Keratinocyte (primary cell): ENCODE measurements around the gene SCAF8. TPM values are rescaled to one million over a fixed set of nuclear protein-coding genes. Genes with fewer than 3 reads are reported as not detected.

ENCODE experiments used
- DNase-seq: peaks from one replicate; pipeline ENCODE4 v3.0.0-alpha.2; 2011; ENCODE audit warnings: low read depth, missing footprints, low spot score
- FAIRE-seq: peaks from 2 replicates; lab custom pipeline; 2011; peaks lifted over from hg19 to GRCh38; lab: Jason Lieb, UNC
- H2AFZ ChIP-seq: 2 replicates; pipeline ENCODE4 v1.6.0; 2012; ENCODE audit warnings: low read length, control low read depth, inconsistent platforms; ENCODE audit not compliant: control insufficient read depth
- H3K27ac ChIP-seq: 2 replicates; pipeline ENCODE4 v1.5.1; 2011; ENCODE audit warnings: low read length; ENCODE audit not compliant: control insufficient read depth, insufficient read depth
- H3K27me3 ChIP-seq: 3 replicates; pipeline ENCODE4 v1.6.0; 2011; ENCODE audit warnings: low read length; ENCODE audit not compliant: control insufficient read depth, insufficient read depth; ENCODE audit errors: extremely low read depth
- H3K36me3 ChIP-seq, 2 experiments: 2 replicates in 1 of 2; 3 replicates in 1 of 2; pipeline ENCODE4 v1.5.1; 2011; ENCODE audit warnings: low read length in 2 of 2, mild to moderate bottlenecking in 1 of 2; ENCODE audit not compliant: control insufficient read depth in 2 of 2, insufficient read depth in 2 of 2; ENCODE audit errors: extremely low read depth in 1 of 2
- H3K4me1 ChIP-seq: 3 replicates; pipeline ENCODE4 v1.5.1; 2011; ENCODE audit warnings: low read length; ENCODE audit not compliant: control insufficient read depth, insufficient read depth; ENCODE audit errors: extremely low read depth
- H3K4me2 ChIP-seq: 3 replicates; pipeline ENCODE4 v1.6.0; 2011; ENCODE audit warnings: low read depth, low read length; ENCODE audit not compliant: control insufficient read depth, insufficient read depth; ENCODE audit errors: extremely low read depth
- H3K4me3 ChIP-seq, 3 experiments: fragments of 200-600 bp in 1 of 3; sonication (generic) in 1 of 3; 2 replicates in 2 of 3; 3 replicates in 1 of 3; pipeline ENCODE4 v1.5.1; 2011 to 2016; ENCODE audit warnings: low read length in 3 of 3, mild to moderate bottlenecking in 3 of 3, control low read depth in 2 of 3, inconsistent platforms in 1 of 3, low read depth in 1 of 3, mixed read lengths in 1 of 3, mixed run types in 1 of 3, moderate library complexity in 1 of 3; ENCODE audit not compliant: control insufficient read depth in 2 of 3, insufficient read depth in 2 of 3; ENCODE audit errors: extremely low read depth in 1 of 3
- H3K79me2 ChIP-seq: 2 replicates; pipeline ENCODE4 v1.6.0; 2012; ENCODE audit warnings: low read length; ENCODE audit not compliant: control insufficient read depth, insufficient read depth
- H3K9ac ChIP-seq: 3 replicates; pipeline ENCODE4 v1.6.0; 2011; ENCODE audit warnings: low read length; ENCODE audit not compliant: control insufficient read depth, insufficient read depth; ENCODE audit errors: extremely low read depth
- H3K9me1 ChIP-seq: 3 replicates; pipeline ENCODE4 v1.6.0; 2011; ENCODE audit warnings: low read length; ENCODE audit not compliant: control insufficient read depth, insufficient read depth; ENCODE audit errors: extremely low read depth
- H3K9me3 ChIP-seq: 2 replicates; pipeline ENCODE4 v1.5.1; 2012; ENCODE audit warnings: low read depth, low read length; ENCODE audit not compliant: control insufficient read depth
- H4K20me1 ChIP-seq: 3 replicates; pipeline ENCODE4 v1.6.0; 2011; ENCODE audit warnings: low read length; ENCODE audit not compliant: control insufficient read depth, insufficient read depth; ENCODE audit errors: extremely low read depth
- EZH2 ChIP-seq: IDR thresholded peaks from one replicate; pipeline ENCODE4 v1.6.1; 2012; ENCODE audit warnings: inconsistent platforms, mild to moderate bottlenecking, low read length, moderate library complexity
- dilution Hi-C: fragments of 300-500 bp; cut with MboI; formaldehyde crosslinking; loops from one replicate; pipeline ENCODE4 v1.7.0; 2020; ENCODE audit warnings: low sequenced_read_pairs; ENCODE audit not compliant: extremely low pct_ligation_motif_present
- polyA plus RNA-seq, 5 experiments: library from polyadenylated mRNA; depleted of rRNA in 3 of 5; stranded (reverse) in 3 of 5; stranded (forward) in 1 of 5; unstranded in 1 of 5; fragments of >200 nt; gene quantifications; 1 replicate in 1 of 5; 2 replicates in 3 of 5; 3 replicates in 1 of 5; pipeline versions ENCODE4 v1.2.1 to v1.2.3, GENCODE V29; 2011 to 2012; ENCODE audit warnings: missing spikeins in 2 of 5, low read depth in 1 of 5, low replicate concordance in 1 of 5
- TF ChIP-seq, protein P1 (sequence below), 3 experiments: IDR thresholded peaks in 1 of 3; conservative IDR thresholded peaks in 1 of 3; optimal IDR thresholded peaks in 1 of 3; 2 replicates in 2 of 3; 3 replicates in 1 of 3; pipeline versions ENCODE3 to v1.5.1; 2011; ENCODE audit warnings: low read length in 3 of 3, mild to moderate bottlenecking in 3 of 3, moderate library complexity in 2 of 3, control low read depth in 1 of 3, inconsistent platforms in 1 of 3; ENCODE audit not compliant: insufficient read depth in 2 of 3; ENCODE audit errors: extremely low read depth in 1 of 3

Gene SCAF8
- polyA plus RNA-seq, 1 donor (not counting 4 experiments of a cell fraction or from before 2014, with no cell fraction given), result 19.1 TPM

GRCh38 chr6:154689493-154690255 lies 43.5 kb upstream of the SCAF8 start:
- TF ChIP-seq, protein P1, sequence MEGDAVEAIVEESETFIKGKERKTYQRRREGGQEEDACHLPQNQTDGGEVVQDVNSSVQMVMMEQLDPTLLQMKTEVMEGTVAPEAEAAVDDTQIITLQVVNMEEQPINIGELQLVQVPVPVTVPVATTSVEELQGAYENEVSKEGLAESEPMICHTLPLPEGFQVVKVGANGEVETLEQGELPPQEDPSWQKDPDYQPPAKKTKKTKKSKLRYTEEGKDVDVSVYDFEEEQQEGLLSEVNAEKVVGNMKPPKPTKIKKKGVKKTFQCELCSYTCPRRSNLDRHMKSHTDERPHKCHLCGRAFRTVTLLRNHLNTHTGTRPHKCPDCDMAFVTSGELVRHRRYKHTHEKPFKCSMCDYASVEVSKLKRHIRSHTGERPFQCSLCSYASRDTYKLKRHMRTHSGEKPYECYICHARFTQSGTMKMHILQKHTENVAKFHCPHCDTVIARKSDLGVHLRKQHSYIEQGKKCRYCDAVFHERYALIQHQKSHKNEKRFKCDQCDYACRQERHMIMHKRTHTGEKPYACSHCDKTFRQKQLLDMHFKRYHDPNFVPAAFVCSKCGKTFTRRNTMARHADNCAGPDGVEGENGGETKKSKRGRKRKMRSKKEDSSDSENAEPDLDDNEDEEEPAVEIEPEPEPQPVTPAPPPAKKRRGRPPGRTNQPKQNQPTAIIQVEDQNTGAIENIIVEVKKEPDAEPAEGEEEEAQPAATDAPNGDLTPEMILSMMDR (optimal IDR thresholded peaks at IDR 0.05 in 1 of 3, IDR thresholded peaks at IDR 0.05 in 1 of 3, conservative IDR thresholded peaks at IDR 0.05 in 1 of 3; ENCODE audit: extremely low read depth in 1 of 3, insufficient read depth in 2 of 3, low read length in 3 of 3), result no peak
- TF ChIP-seq EZH2, result no peak
- Histone ChIP-seq H3K27ac (no peak overlapping the region), H3K4me2 (no peak overlapping the region), H3K9me3 (no peaks in the 10 kb centered on the region), H3K9me1 (no peaks in the 10 kb centered on the region), H3K79me2 (no peaks in the 10 kb centered on the region), H3K36me3 (no peaks in the 10 kb centered on the region), H4K20me1 (no peaks in the 10 kb centered on the region), H3K9ac (no peak overlapping the region), H3K4me3 (no peak overlapping the region), H3K4me1 (peaks cover 3% of the 10 kb centered on the region), H2AFZ (no peak overlapping the region), H3K27me3 (no peaks in the 10 kb centered on the region)
- DNase-seq, result no peak
- dilution Hi-C loops, result no loop called here
- no peak for FAIRE-seq

GRCh38 chr6:154690857-154691256 lies 42.4 kb upstream of the SCAF8 start:
- no peaks in the 10 kb centered on the region for H3K9me3 ChIP-seq
- H3K79me2 ChIP-seq, result no peaks in the 10 kb centered on the region
- no peak overlapping the region for H3K27ac ChIP-seq
- H3K9ac ChIP-seq, result no peak overlapping the region
- H3K4me1 ChIP-seq, result peaks cover 3% of the 10 kb centered on the region
- H3K4me2 ChIP-seq, result no peak overlapping the region
- H3K9me1 ChIP-seq, result no peaks in the 10 kb centered on the region
- H4K20me1 ChIP-seq, result no peaks in the 10 kb centered on the region
- DNase-seq, result no peak
- TF ChIP-seq, protein P1 (optimal IDR thresholded peaks at IDR 0.05 in 1 of 3, IDR thresholded peaks at IDR 0.05 in 1 of 3, conservative IDR thresholded peaks at IDR 0.05 in 1 of 3; ENCODE audit: extremely low read depth in 1 of 3, insufficient read depth in 2 of 3, low read length in 3 of 3), result no peak
- TF ChIP-seq EZH2, result no peak
- no peaks in the 10 kb centered on the region for H3K27me3 ChIP-seq
- no peak for FAIRE-seq
- H3K36me3 ChIP-seq, result no peaks in the 10 kb centered on the region
- no peak overlapping the region for H2AFZ ChIP-seq
- H3K4me3 ChIP-seq, result no peak overlapping the region
- dilution Hi-C loops, result no loop called here
